Smooth muscle cell (in vitro differentiated cells): Measurements from ENCODE around the gene KCNJ6. TPM values are rescaled to one million over a fixed set of nuclear protein-coding genes. Genes with fewer than 3 reads are reported as not detected.

Experiments used
- DNase-seq: peaks from one replicate; lab custom pipeline; 2025; ENCODE audit not compliant: unreplicated experiment; lab: John Stamatoyannopoulos, UW
- H2AFZ ChIP-seq: fragments of 200-600 bp; sonication (generic); 2 replicates; pipeline ENCODE4 v1.6.0; 2016; ENCODE audit warnings: antibody characterized with exemption, low read depth, mild to moderate bottlenecking
- H3F3A ChIP-seq: fragments of 200-600 bp; sonication (generic); 2 replicates; pipeline ENCODE4 v1.6.0; 2017; ENCODE audit warnings: antibody characterized with exemption, low read depth
- H3K27ac ChIP-seq: fragments of 200-600 bp; sonication (generic); 2 replicates; pipeline ENCODE4 v1.5.1; 2016; ENCODE audit warnings: low read depth, mild to moderate bottlenecking
- H3K27me3 ChIP-seq: fragments of 200-600 bp; sonication (generic); 2 replicates; pipeline ENCODE4 v1.6.1; 2016; ENCODE audit warnings: low read depth, mild to moderate bottlenecking
- H3K36me3 ChIP-seq: fragments of 200-600 bp; sonication (generic); 2 replicates; pipeline ENCODE4 v1.5.1; 2016; ENCODE audit warnings: low read depth
- H3K4me1 ChIP-seq: fragments of 200-600 bp; sonication (generic); 2 replicates; pipeline ENCODE4 v1.5.1; 2016; ENCODE audit warnings: low read depth
- H3K4me2 ChIP-seq: fragments of 200-600 bp; sonication (generic); 2 replicates; pipeline ENCODE4 v1.6.0; 2016; ENCODE audit warnings: mild to moderate bottlenecking
- H3K4me3 ChIP-seq: fragments of 200-600 bp; sonication (generic); 2 replicates; pipeline ENCODE4 v1.5.1; 2016; ENCODE audit warnings: mild to moderate bottlenecking
- H3K79me2 ChIP-seq: fragments of 200-600 bp; sonication (generic); 2 replicates; pipeline ENCODE4 v1.6.0; 2016; ENCODE audit warnings: low read depth, mild to moderate bottlenecking
- H3K9ac ChIP-seq: fragments of 200-600 bp; sonication (generic); 2 replicates; pipeline ENCODE4 v1.6.0; 2016; ENCODE audit warnings: low read depth
- H3K9me3 ChIP-seq: fragments of 200-600 bp; sonication (generic); replicated peaks from 2 replicates; pipeline ENCODE4 v1.5.1; 2016; ENCODE audit warnings: low read depth
- H4K20me1 ChIP-seq: fragments of 200-600 bp; sonication (generic); 2 replicates; pipeline ENCODE4 v1.6.0; 2016; ENCODE audit warnings: low read depth
- WGBS: methylation state at CpG from one replicate; pipeline ENCODE4 v1.1.7; 2016; ENCODE audit warnings: low lambda C conversion rate; 5-methylcytosine and 5-hydroxymethylcytosine counted together
- polyA plus RNA-seq: library from polyadenylated mRNA; unstranded; fragments of >200 nt; fragmentation: Nextera tagmentation; extraction: Ambion mirVana; gene quantifications from 2 replicates; pipeline ENCODE4 v1.2.1, GENCODE V29; 2016
- total RNA-seq: library from RNA; depleted of rRNA; stranded (reverse); fragments of >200 nt; gene quantifications from 2 replicates; pipeline ENCODE4 v1.2.3, GENCODE V29; 2014
- TF ChIP-seq, protein P1 (sequence below): fragments of 200-600 bp; sonication (generic); IDR thresholded peaks from 2 replicates; pipeline ENCODE4 v1.5.1; 2017; ENCODE audit warnings: borderline replicate concordance, mild to moderate bottlenecking, antibody characterized with exemption; ENCODE audit not compliant: insufficient read depth, poor library complexity, severe bottlenecking

The KCNJ6 gene
- total and polyA plus RNA-seq, 2 experiments from 2014 or later = 0.15 to 0.27 TPM

DNA sequence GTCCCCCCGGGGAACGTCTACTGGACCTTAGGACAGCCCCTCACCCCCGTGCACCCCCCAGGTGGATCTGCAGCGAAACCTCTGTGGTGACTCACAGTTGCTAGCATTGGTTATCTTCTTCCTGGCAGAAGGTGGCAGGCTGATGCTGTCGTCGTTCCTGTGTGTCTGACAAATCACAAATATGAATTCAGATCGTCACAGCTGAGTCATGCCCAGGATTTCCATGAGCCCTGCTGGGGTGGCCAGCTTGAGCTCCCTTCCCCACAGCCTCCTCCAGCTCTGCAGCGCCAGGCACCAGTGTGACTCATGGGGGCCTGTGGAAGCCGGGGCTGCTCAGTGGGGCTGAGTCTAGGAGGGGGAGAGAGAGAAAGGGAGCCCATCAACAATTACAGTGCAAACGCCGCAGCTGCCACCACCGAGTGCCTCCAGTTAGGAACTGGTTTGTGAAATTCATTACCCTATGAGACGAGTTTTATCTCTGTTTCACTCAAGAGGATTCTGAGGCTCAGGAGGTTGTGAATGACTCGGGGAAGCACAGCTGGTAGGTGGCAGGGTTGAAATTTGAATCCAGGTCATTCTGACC, 351.8 kb downstream of the KCNJ6 start:
- H3K4me1 ChIP-seq = peaks cover 8% of the 10 kb centered on the region
- peak overlapping the region; percentile 23 for H3K4me3 ChIP-seq
- H3K9ac ChIP-seq = peak overlapping the region; percentile 95
- peak overlapping the region; percentile 96 for H3K27ac ChIP-seq
- H3F3A ChIP-seq = no peaks in the 10 kb centered on the region
- H2AFZ ChIP-seq = no peak overlapping the region
- no peaks in the 10 kb centered on the region for H3K79me2 ChIP-seq
- peak overlapping the region; percentile 84 for H3K4me2 ChIP-seq
- H4K20me1 ChIP-seq = no peaks in the 10 kb centered on the region
- peak; percentile 73 for DNase-seq
- WGBS = 6% methylated on average over 14 of the region's 14 CpGs
- no peaks in the 10 kb centered on the region for H3K27me3 ChIP-seq
- TF ChIP-seq, protein P1, sequence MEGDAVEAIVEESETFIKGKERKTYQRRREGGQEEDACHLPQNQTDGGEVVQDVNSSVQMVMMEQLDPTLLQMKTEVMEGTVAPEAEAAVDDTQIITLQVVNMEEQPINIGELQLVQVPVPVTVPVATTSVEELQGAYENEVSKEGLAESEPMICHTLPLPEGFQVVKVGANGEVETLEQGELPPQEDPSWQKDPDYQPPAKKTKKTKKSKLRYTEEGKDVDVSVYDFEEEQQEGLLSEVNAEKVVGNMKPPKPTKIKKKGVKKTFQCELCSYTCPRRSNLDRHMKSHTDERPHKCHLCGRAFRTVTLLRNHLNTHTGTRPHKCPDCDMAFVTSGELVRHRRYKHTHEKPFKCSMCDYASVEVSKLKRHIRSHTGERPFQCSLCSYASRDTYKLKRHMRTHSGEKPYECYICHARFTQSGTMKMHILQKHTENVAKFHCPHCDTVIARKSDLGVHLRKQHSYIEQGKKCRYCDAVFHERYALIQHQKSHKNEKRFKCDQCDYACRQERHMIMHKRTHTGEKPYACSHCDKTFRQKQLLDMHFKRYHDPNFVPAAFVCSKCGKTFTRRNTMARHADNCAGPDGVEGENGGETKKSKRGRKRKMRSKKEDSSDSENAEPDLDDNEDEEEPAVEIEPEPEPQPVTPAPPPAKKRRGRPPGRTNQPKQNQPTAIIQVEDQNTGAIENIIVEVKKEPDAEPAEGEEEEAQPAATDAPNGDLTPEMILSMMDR = no peak
- H3K9me3 ChIP-seq = no peaks in the 10 kb centered on the region
- no peaks in the 10 kb centered on the region for H3K36me3 ChIP-seq

DNA sequence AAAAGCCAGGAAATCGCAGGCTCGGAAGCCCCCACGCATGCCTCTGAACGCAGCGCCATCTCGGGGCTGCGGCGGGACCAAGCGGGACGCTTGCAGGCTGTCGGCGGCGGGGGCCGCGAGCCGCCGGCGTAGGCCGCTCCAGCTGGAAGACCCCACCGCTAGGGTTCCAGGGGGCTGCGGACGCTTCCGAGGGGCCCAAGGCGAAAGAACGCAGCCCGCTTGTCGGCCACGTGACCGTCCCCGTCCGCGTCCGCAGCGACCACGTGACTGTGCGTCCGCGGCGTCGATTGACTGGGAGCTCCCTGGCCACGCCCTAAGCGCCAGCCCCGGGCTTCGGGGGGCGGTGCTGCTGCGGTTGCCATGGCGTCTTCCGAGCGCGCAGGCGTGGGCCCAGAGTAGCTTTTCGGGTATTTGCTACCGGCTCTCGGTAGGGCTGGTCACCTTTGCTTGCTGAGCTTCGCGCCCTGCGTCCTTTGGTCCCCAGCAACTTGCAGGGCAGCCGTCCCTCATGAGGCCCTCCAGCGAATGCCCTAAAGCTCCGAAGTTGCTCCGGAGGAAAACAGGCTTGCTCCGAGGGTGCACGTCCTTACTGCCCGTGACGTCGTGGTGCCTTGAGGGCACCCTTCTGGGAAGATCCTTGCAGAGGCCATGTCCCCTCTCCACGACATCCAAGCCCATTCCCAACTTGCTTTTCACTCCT, 352.5 kb downstream of the KCNJ6 start:
- Histone ChIP-seq H3K27ac (peak overlapping the region; percentile 96), H3K27me3 (no peaks in the 10 kb centered on the region), H3K4me1 (peaks cover 8% of the 10 kb centered on the region), H3K4me2 (peak overlapping the region; percentile 59), H3K9me3 (no peaks in the 10 kb centered on the region), H4K20me1 (no peaks in the 10 kb centered on the region), H3K36me3 (no peaks in the 10 kb centered on the region), H3K79me2 (no peaks in the 10 kb centered on the region), H2AFZ (no peak overlapping the region), H3K4me3 (no peak overlapping the region), H3K9ac (peak overlapping the region; percentile 69), H3F3A (no peaks in the 10 kb centered on the region)
- TF ChIP-seq, protein P1 = no peak
- 82% methylated on average over 48 of the region's 67 CpGs for WGBS
- no peak for DNase-seq

DNA sequence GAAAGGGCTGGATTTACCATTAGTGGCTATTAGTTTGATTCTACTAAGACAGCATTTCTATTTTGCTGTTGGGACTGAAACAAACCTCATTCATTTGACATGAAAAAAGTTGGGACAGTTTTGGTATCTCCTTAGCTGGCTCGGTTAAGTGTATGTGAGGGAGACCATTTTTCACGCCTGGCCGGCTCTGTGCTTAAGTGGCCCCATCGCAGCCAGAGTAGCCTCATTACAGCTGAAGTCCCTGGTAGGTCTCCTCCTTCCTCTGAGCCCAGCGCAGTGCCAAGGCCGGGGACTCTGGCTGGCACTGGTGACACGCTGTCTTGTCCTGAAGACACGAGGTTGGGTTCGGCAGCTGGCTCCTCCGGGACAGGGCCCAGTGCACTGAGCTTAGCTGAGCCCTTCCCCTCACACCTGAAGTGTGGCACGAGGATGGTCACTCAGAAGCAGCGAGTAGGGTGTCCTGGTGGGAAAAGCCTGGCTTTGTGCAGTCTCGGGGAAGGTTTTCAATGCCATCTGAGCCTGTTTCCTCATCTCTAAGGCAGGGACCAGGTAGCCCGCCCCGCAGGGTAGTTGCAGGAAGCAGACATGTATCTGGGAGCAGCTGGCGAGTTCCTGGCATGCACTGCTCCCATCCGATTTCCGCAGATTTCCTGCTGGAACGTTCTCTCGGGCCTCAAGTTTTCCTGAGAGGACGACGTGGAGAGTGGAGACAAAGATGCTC, 353.2 kb downstream of the KCNJ6 start:
- H4K20me1 ChIP-seq = no peaks in the 10 kb centered on the region
- H3K9me3 ChIP-seq = no peaks in the 10 kb centered on the region
- no peak overlapping the region for H3K4me3 ChIP-seq
- no peaks in the 10 kb centered on the region for H3F3A ChIP-seq
- DNase-seq = no peak
- H3K9ac ChIP-seq = no peak overlapping the region
- H3K36me3 ChIP-seq = no peaks in the 10 kb centered on the region
- H2AFZ ChIP-seq = no peak overlapping the region
- TF ChIP-seq, protein P1 = no peak
- WGBS = 94% methylated on average over 22 of the region's 22 CpGs
- no peak overlapping the region for H3K4me2 ChIP-seq
- no peaks in the 10 kb centered on the region for H3K27me3 ChIP-seq
- peaks cover 8% of the 10 kb centered on the region for H3K4me1 ChIP-seq
- no peaks in the 10 kb centered on the region for H3K79me2 ChIP-seq
- peak overlapping the region; percentile 96 for H3K27ac ChIP-seq
